GM18505 (cell line): ENCODE measurements around the gene SERINC5.
A peak's percentile ranks its signal among the peaks of the same experiment; 100 is the strongest.
"Not testable (repeated sequence)": the region's sequence is repeated elsewhere in the genome, so short reads cannot be mapped to it uniquely, and the experiment has no call there.

Experiments used
- ATAC-seq: cut with Tn5 transposase; IDR thresholded peaks from one replicate; pipeline ENCODE4 v1.9.1; 2021; ENCODE audit not compliant: unreplicated experiment
- POLR2A ChIP-seq: IDR thresholded peaks from 4 replicates; pipeline ENCODE4 v1.6.1; 2011; ENCODE audit warnings: borderline replicate concordance; ENCODE audit not compliant: insufficient read depth, insufficient read length; ENCODE audit errors: extremely low read depth

Gene SERINC5

GRCh38 chr5:80147119-80147815, 108.6 kb downstream of the SERINC5 start:
- no peak for TF ChIP-seq POLR2A
- ATAC-seq = no peak

GRCh38 chr5:80146046-80146445, 109.8 kb downstream of the SERINC5 start:
- ATAC-seq = no peak
- TF ChIP-seq POLR2A = no peak

- TF ChIP-seq POLR2A = no peak
- ATAC-seq = no peak
Observed at GRCh38 chr5:80143491-80143890, 112.4 kb downstream of the SERINC5 start.

GRCh38 chr5:80142996-80143395, 112.9 kb downstream of the SERINC5 start:
- TF ChIP-seq POLR2A = no peak
- no peak for ATAC-seq

- ATAC-seq = no peak
Observed at GRCh38 chr5:80141681-80142080, 114.2 kb downstream of the SERINC5 start.

GRCh38 chr5:80141147-80141671, 114.6 kb downstream of the SERINC5 start:
- no peak for ATAC-seq
- no peak for TF ChIP-seq POLR2A

More at GRCh38 chr5:80141681-80142080, 114.2 kb downstream of the SERINC5 start:
- no peak for TF ChIP-seq POLR2A

GRCh38 chr5:80140496-80140895, 115.4 kb downstream of the SERINC5 start:
- no peak for ATAC-seq
- no peak for TF ChIP-seq POLR2A

GRCh38 chr5:80139466-80139972, 116.3 kb downstream of the SERINC5 start:
- TF ChIP-seq POLR2A = no peak
- ATAC-seq = no peak

GRCh38 chr5:80138486-80138885, 117.4 kb downstream of the SERINC5 start:
- no peak for TF ChIP-seq POLR2A
- ATAC-seq = no peak

- ATAC-seq = not testable (repeated sequence)
Observed at GRCh38 chr5:80136798-80137197, 119.0 kb downstream of the SERINC5 start.

- TF ChIP-seq POLR2A = no peak
- ATAC-seq = no peak
Observed at GRCh38 chr5:80134876-80135275, 121.0 kb downstream of the SERINC5 start.

- ATAC-seq = no peak
- no peak for TF ChIP-seq POLR2A
Observed at GRCh38 chr5:80129146-80129545, 126.7 kb downstream of the SERINC5 start.

- no peak for ATAC-seq
- no peak for TF ChIP-seq POLR2A
Observed at GRCh38 chr5:80128141-80128540, 127.7 kb downstream of the SERINC5 start.

- ATAC-seq = no peak
- no peak for TF ChIP-seq POLR2A
Observed at GRCh38 chr5:80127116-80127552, 128.7 kb downstream of the SERINC5 start.

GRCh38 chr5:80125962-80126480, 129.8 kb downstream of the SERINC5 start:
- peak; percentile 66 for ATAC-seq
- no peak for TF ChIP-seq POLR2A
